Peyer's patch (tissue), 4 donors: ENCODE measurements around the gene COL6A3.

Source experiments
- POLR2A ChIP-seq, 2 donors: fragments of 450-650 bp; IDR thresholded peaks; one replicate each; pipeline ENCODE4 v1.5.1; 2017; ENCODE audit warnings: antibody characterized with exemption in 2 of 2, mild to moderate bottlenecking in 2 of 2, moderate library complexity in 2 of 2
- TF ChIP-seq, protein P1 (sequence below), 6 experiments: fragments of 450-650 bp in 4 of 6; fragments of 200-600 bp in 2 of 6; sonication (generic) in 1 of 6; IDR thresholded peaks; one replicate each; pipeline ENCODE4 v1.5.1; 2017 to 2019; ENCODE audit warnings: antibody characterized with exemption in 6 of 6, mild to moderate bottlenecking in 3 of 6, moderate library complexity in 1 of 6

DNA sequence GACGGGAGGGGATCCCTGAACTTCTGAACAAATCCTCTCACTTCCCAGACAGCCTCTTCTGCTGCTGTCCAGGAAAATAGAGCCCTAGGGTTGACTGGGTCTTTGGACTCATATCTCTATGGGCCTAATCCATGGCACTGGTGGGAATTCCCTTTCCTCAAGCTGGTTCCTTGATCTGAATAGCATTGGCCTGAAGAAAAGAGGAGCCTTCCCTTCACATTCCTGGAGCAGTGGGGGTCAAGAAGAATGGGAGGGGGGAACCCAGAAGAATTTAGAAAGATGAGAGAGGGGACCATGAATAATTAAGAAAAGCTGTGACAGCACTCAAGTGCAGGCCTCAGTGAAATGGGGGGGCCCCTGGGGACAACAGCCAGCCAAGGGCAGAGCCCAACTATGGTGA lies 80.2 kb downstream of the COL6A3 start:
- TF ChIP-seq, protein P1, sequence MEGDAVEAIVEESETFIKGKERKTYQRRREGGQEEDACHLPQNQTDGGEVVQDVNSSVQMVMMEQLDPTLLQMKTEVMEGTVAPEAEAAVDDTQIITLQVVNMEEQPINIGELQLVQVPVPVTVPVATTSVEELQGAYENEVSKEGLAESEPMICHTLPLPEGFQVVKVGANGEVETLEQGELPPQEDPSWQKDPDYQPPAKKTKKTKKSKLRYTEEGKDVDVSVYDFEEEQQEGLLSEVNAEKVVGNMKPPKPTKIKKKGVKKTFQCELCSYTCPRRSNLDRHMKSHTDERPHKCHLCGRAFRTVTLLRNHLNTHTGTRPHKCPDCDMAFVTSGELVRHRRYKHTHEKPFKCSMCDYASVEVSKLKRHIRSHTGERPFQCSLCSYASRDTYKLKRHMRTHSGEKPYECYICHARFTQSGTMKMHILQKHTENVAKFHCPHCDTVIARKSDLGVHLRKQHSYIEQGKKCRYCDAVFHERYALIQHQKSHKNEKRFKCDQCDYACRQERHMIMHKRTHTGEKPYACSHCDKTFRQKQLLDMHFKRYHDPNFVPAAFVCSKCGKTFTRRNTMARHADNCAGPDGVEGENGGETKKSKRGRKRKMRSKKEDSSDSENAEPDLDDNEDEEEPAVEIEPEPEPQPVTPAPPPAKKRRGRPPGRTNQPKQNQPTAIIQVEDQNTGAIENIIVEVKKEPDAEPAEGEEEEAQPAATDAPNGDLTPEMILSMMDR (IDR thresholded peaks at IDR 0.05), result no peak
- TF ChIP-seq POLR2A (IDR thresholded peaks at IDR 0.05), result no peak
